Astrocyte (in vitro differentiated cells and primary cell): ENCODE results near the gene OVOL2.

ENCODE experiments used
- EZH2 ChIP-seq: IDR thresholded peaks from 2 replicates; pipeline ENCODE4 v1.6.1; 2012; ENCODE audit warnings: mild to moderate bottlenecking, low read length, inconsistent platforms; ENCODE audit not compliant: insufficient read depth
- TF ChIP-seq, protein P1 (sequence below): IDR thresholded peaks from 2 replicates; pipeline ENCODE4 v1.5.1; 2011; ENCODE audit warnings: low read depth, mild to moderate bottlenecking, inconsistent platforms, low read length, moderate library complexity; ENCODE audit not compliant: insufficient read depth

- TF ChIP-seq, protein P1, sequence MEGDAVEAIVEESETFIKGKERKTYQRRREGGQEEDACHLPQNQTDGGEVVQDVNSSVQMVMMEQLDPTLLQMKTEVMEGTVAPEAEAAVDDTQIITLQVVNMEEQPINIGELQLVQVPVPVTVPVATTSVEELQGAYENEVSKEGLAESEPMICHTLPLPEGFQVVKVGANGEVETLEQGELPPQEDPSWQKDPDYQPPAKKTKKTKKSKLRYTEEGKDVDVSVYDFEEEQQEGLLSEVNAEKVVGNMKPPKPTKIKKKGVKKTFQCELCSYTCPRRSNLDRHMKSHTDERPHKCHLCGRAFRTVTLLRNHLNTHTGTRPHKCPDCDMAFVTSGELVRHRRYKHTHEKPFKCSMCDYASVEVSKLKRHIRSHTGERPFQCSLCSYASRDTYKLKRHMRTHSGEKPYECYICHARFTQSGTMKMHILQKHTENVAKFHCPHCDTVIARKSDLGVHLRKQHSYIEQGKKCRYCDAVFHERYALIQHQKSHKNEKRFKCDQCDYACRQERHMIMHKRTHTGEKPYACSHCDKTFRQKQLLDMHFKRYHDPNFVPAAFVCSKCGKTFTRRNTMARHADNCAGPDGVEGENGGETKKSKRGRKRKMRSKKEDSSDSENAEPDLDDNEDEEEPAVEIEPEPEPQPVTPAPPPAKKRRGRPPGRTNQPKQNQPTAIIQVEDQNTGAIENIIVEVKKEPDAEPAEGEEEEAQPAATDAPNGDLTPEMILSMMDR = no peak
- TF ChIP-seq EZH2 = no peak
These were observed 16.3 kb downstream of the OVOL2 start for GRCh38 chr20:18041462-18041861.
